Measurements from ENCODE around the gene DMP1. TPM values are rescaled to one million over a fixed set of nuclear protein-coding genes. Genes with fewer than 3 reads are reported as not detected.

DMP1 gene
- total and polyA plus RNA-seq, 11 donors: not detected

DNA sequence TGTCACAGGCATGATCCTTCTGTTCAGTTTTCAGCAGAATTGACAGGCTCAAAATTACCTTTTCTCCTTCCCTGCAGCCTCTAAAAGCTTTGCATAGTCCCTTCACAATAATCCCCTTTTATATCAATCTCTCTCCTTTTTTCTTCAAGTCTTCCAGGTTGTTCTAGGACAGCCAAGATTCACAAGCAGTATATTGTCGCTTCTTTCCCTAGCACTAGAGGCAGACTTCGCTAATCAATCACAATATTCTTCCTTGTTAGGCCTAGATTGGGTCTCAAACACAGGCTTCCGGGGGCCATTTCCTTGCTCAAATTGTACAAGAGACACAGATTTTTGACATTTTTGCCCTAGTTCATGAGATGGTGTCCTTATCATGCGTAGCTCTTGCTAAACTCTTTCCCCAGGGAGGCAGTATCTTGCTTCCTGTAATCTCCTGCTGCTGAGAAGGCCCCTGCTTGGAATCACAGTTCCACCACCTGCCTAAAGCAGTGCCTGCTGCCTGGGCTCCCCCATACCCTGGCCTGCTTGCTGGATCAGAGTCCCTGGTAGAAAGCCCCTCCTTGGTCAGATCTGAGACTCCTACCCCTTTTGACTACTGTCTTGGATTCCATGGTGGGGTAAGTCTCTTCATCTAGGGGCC lies 57.3 kb downstream of the DMP1 start:
- Histone ChIP-seq H3K27ac (no peak overlapping the region), H3K36me3 (no peaks in the 10 kb centered on the region), H3K9me3 (peaks cover 0 to 4% (median 0%) of the 10 kb centered on the region in 12 donors), H3K27me3 (no peaks in the 10 kb centered on the region), H3K4me1 (peaks cover 0 to 5% (median 0%) of the 10 kb centered on the region in 12 donors), H3K4me3 (no peak overlapping the region)
- ATAC-seq: peak in 1 of 4 donors; percentile 45
- no peak for DNase-seq
- 63 to 86% (median 74%) methylated on average over 3 to 4 of the region's 4 CpGs for WGBS, 4 donors
- TF ChIP-seq POLR2A (IDR thresholded peaks at IDR 0.05): no peak
- TF ChIP-seq, protein P1, sequence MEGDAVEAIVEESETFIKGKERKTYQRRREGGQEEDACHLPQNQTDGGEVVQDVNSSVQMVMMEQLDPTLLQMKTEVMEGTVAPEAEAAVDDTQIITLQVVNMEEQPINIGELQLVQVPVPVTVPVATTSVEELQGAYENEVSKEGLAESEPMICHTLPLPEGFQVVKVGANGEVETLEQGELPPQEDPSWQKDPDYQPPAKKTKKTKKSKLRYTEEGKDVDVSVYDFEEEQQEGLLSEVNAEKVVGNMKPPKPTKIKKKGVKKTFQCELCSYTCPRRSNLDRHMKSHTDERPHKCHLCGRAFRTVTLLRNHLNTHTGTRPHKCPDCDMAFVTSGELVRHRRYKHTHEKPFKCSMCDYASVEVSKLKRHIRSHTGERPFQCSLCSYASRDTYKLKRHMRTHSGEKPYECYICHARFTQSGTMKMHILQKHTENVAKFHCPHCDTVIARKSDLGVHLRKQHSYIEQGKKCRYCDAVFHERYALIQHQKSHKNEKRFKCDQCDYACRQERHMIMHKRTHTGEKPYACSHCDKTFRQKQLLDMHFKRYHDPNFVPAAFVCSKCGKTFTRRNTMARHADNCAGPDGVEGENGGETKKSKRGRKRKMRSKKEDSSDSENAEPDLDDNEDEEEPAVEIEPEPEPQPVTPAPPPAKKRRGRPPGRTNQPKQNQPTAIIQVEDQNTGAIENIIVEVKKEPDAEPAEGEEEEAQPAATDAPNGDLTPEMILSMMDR (IDR thresholded peaks at IDR 0.05): no peak
- intact Hi-C loops (cut with DNase I): no loop called here

Other genes with a start within 250 kb of the DMP1 start
- gene NUDT9, start 227.7 kb upstream of the DMP1 start, total RNA-seq: 10 to 100 TPM; 17.1 to 29.7 (median 24.0) TPM
- gene NUDT9, start 227.7 kb upstream of the DMP1 start, polyA plus RNA-seq: 10 to 100 TPM; 55.5 to 56.6 TPM
- gene SPARCL1, start 120.9 kb upstream of the DMP1 start, total RNA-seq: 100 to 1,000 TPM; 163 to 829 (median 250) TPM
- gene SPARCL1, start 120.9 kb upstream of the DMP1 start, polyA plus RNA-seq: 100 to 1,000 TPM; 215 to 400 TPM
- gene DSPP, start 41.8 kb upstream of the DMP1 start, total RNA-seq: not detected
- gene DSPP, start 41.8 kb upstream of the DMP1 start, polyA plus RNA-seq: not detected
- under 1 TPM in 2 of 9 donors, not detected in 7; 0.19 to 0.50 TPM for gene IBSP, start 149.3 kb downstream of the DMP1 start, total RNA-seq
- gene IBSP, start 149.3 kb downstream of the DMP1 start, polyA plus RNA-seq: not detected
- gene MEPE, start 182.7 kb downstream of the DMP1 start, total RNA-seq: not detected
- not detected for gene MEPE, start 182.7 kb downstream of the DMP1 start, polyA plus RNA-seq

Data from heart left ventricle (tissue), 16 donors.